Loucy (cell line): Measurements from ENCODE around the gene SNX20.

Experiments used
- CTCF ChIP-seq: fragments of 200-600 bp; sonication (generic); conservative IDR thresholded peaks from 2 replicates; pipeline ENCODE4 v1.5.1; 2014; ENCODE audit warnings: mild to moderate bottlenecking, antibody characterized with exemption, low read length
- EZH2phosphoT487 ChIP-seq: fragments of 200-600 bp; IDR thresholded peaks from 2 replicates; pipeline ENCODE4 v1.6.1; 2018; ENCODE audit warnings: antibody characterized with exemption, mild to moderate bottlenecking, moderate library complexity, borderline replicate concordance

GRCh38 chr16:50657241-50657640, 23.9 kb downstream of the SNX20 start:
- TF ChIP-seq CTCF, result no peak
- no peak for TF ChIP-seq EZH2phosphoT487
